GM12891 (cell line): ENCODE data around the gene PPP2R2D.

Source experiments
- POLR2A ChIP-seq: IDR thresholded peaks from 2 replicates; pipeline ENCODE4 v1.6.1; 2011; ENCODE audit warnings: low read depth, low read length, control low read depth
- POLR2AphosphoS5 ChIP-seq: IDR thresholded peaks from 2 replicates; pipeline ENCODE4 v1.6.1; 2011; ENCODE audit warnings: low read depth, low read length, control low read depth
- SPI1 ChIP-seq: IDR thresholded peaks from 2 replicates; pipeline ENCODE4 v1.6.1; 2011; ENCODE audit warnings: low read depth, low read length, control low read depth

- no peak for TF ChIP-seq POLR2A
- TF ChIP-seq POLR2AphosphoS5 = no peak
- TF ChIP-seq SPI1 = no peak
Observed at GRCh38 chr10:131852823-131853609, 47.8 kb upstream of the PPP2R2D start.
